ENCODE measurements around the gene SEMA3F.
A peak's percentile ranks its signal among the peaks of the same experiment; 100 is the strongest.

DNA sequence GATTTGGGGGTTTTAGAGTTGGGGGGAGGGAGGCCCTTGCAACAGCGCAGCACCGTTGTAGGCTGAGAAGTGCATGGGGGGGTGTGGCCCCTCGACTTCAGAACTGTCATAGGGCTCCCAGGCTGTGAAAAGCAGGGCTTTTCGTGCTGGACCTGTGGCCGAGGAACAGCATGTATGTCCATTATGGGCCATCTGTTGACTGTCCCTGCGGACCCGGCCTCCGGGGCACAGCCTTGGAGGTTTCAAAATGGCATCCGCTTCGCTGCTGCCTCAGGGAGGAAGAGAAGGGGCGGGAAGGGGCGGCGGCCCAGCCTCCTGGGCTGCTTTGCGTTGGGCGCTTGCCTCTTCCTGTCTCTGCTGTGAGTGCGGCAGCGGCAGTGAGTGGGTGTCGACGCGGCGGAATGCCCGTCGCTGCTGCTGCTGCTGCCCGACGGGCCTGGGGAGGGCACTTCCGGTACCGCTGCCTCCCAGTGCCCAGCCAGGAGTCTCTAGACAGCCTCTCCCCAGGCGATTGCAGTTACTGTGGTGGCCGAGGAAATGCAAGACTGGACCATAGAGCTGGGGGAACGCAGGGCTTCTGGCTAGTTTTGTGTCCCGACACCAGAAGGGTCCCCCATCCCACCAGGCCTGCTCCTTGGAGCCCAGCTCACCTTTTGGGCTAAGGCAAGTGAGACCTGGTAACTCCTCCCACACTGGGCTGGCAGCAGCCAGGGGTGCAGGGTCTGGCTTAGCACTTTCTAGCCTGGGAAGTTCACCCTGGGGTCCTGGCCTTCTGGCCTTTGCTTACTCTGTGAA is 82.8 kb downstream of the SEMA3F start:
- TF ChIP-seq EP300 (IDR thresholded peaks at IDR 0.05; ENCODE audit: borderline replicate concordance) (no peak), CREB1 (IDR thresholded peaks at IDR 0.05; ENCODE audit: low read depth) (no peak), NFIC (IDR thresholded peaks at IDR 0.05) (no peak), TAF1 (IDR thresholded peaks at IDR 0.05; ENCODE audit: low read depth) (no peak), RAD21 (IDR thresholded peaks at IDR 0.05; ENCODE audit: low read depth) (no peak), TEAD4 (IDR thresholded peaks at IDR 0.05) (peak; percentile 20; the same call in 1 of the 2 replicates), EGR1 (IDR thresholded peaks at IDR 0.05) (peak; percentile 77), ZBTB7A (IDR thresholded peaks at IDR 0.05; ENCODE audit: low read depth) (no peak), CEBPB (IDR thresholded peaks at IDR 0.05) (no peak), YY1 (IDR thresholded peaks at IDR 0.05; ENCODE audit: low read depth) (peak; percentile 83)
- TF ChIP-seq, protein P1, sequence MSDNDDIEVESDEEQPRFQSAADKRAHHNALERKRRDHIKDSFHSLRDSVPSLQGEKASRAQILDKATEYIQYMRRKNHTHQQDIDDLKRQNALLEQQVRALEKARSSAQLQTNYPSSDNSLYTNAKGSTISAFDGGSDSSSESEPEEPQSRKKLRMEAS (IDR thresholded peaks at IDR 0.05), result no peak; the same call in 1 of the 2 replicates
- TF ChIP-seq, protein P2, sequence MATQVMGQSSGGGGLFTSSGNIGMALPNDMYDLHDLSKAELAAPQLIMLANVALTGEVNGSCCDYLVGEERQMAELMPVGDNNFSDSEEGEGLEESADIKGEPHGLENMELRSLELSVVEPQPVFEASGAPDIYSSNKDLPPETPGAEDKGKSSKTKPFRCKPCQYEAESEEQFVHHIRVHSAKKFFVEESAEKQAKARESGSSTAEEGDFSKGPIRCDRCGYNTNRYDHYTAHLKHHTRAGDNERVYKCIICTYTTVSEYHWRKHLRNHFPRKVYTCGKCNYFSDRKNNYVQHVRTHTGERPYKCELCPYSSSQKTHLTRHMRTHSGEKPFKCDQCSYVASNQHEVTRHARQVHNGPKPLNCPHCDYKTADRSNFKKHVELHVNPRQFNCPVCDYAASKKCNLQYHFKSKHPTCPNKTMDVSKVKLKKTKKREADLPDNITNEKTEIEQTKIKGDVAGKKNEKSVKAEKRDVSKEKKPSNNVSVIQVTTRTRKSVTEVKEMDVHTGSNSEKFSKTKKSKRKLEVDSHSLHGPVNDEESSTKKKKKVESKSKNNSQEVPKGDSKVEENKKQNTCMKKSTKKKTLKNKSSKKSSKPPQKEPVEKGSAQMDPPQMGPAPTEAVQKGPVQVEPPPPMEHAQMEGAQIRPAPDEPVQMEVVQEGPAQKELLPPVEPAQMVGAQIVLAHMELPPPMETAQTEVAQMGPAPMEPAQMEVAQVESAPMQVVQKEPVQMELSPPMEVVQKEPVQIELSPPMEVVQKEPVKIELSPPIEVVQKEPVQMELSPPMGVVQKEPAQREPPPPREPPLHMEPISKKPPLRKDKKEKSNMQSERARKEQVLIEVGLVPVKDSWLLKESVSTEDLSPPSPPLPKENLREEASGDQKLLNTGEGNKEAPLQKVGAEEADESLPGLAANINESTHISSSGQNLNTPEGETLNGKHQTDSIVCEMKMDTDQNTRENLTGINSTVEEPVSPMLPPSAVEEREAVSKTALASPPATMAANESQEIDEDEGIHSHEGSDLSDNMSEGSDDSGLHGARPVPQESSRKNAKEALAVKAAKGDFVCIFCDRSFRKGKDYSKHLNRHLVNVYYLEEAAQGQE (IDR thresholded peaks at IDR 0.05; ENCODE audit: low read depth), result no peak
- TF ChIP-seq, protein P3, sequence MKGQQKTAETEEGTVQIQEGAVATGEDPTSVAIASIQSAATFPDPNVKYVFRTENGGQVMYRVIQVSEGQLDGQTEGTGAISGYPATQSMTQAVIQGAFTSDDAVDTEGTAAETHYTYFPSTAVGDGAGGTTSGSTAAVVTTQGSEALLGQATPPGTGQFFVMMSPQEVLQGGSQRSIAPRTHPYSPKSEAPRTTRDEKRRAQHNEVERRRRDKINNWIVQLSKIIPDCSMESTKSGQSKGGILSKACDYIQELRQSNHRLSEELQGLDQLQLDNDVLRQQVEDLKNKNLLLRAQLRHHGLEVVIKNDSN (IDR thresholded peaks at IDR 0.05), result no peak
